Pancreas (tissue), 10 donors: ENCODE data around the gene ROR2. TPM values are rescaled to one million over a fixed set of nuclear protein-coding genes. Genes with fewer than 3 reads are reported as not detected.

Source experiments
- ATAC-seq, 4 donors: fragments of 200-7000 bp; cut with Tn5 transposase; one replicate each; pipeline versions ENCODE4 v1.8.0 to v1.9.1; 2020; ENCODE audit warnings: mild to moderate bottlenecking in 4 of 4, moderate library complexity in 4 of 4
- DNase-seq, 6 donors: peaks; one replicate each; pipeline ENCODE4 v3.0.0-alpha.2; 2020
- FAIRE-seq: peaks from 2 replicates; lab custom pipeline; 2012; peaks lifted over from hg19 to GRCh38; lab: Jason Lieb, UNC
- H3K27ac ChIP-seq, 4 donors: fragments of 200-600 bp; sonication (generic); 1 replicate in 3 of 4; 2 replicates in 1 of 4; pipeline versions ENCODE4 v1.5.0 to v1.8.0; 2020
- H3K27me3 ChIP-seq, 4 donors: fragments of 200-600 bp; one replicate each; pipeline ENCODE4 v1.8.0; 2021
- H3K36me3 ChIP-seq, 3 donors: fragments of 200-600 bp; sonication (generic) in 1 of 3; one replicate each; pipeline versions ENCODE4 v1.5.0 to v1.8.0; 2020 to 2021
- H3K4me1 ChIP-seq, 3 donors: fragments of 200-600 bp; one replicate each; pipeline ENCODE4 v1.8.0; 2021
- H3K4me3 ChIP-seq, 4 donors: fragments of 200-600 bp; sonication (generic) in 2 of 4; one replicate each; pipeline versions ENCODE4 v1.5.0 to v1.8.0; 2020 to 2021
- H3K9me3 ChIP-seq, 4 donors: fragments of 200-600 bp; one replicate each; pipeline ENCODE4 v1.8.0; 2021
- WGBS, 2 donors: extraction: QIAGEN DNeasy Blood & Tissue Kit; methylation state at CpG; one replicate each; pipeline ENCODE4 v1.1.7; 2013; 5-methylcytosine and 5-hydroxymethylcytosine counted together
- intact Hi-C, 3 donors: fragments of 100-400 bp; cut with DNase I; formaldehyde crosslinking; loops; one replicate each; pipeline versions ENCODE4 v1.11.1 to v1.14.2; 2022
- polyA plus RNA-seq, 2 donors: library from polyadenylated mRNA; stranded (reverse); fragments of 200-250 nt; gene quantifications; one replicate each; pipeline ENCODE4 v1.2.3, GENCODE V29; 2013
- total RNA-seq, 6 donors: library from RNA; stranded (reverse); fragmentation: NEBNext Ultra II Directional in 4 of 6; extraction: Animal tissue kit (Norgen Biotek cat#: 25700) in 4 of 6; gene quantifications; one replicate each; pipeline versions ENCODE4 v1.2.1 to v1.2.4, GENCODE V29; 2021 to 2023
- TF ChIP-seq, protein P1 (sequence below), 4 donors: fragments of 200-600 bp; sonication (generic) in 3 of 4; IDR thresholded peaks; one replicate each; pipeline versions ENCODE4 v1.5.0 to v1.8.0; 2021; ENCODE audit warnings: antibody characterized with exemption in 4 of 4
- donor health status: healthy with polysubstance abuse.
- donor health status: DM: no; HTN: no; CAD: no; lungs with moderate emphysema.
- donor health status: DM: no; HTN: no; CAD: no.
- donor health status: control.
- donor health status: control.
- donor health status: Bipolar disorder and iron deficiency.
- donor health status: DM: yes; HTN: yes; CAD: no.
- donor health status: DM: no; HTN: no; CAD: no.
- donor health status: DM: no; HTN: no; CAD: no.
- donor health status: DM: yes; HTN: yes; CAD: no.

ROR2 gene
- total and polyA plus RNA-seq, 8 donors = 0.67 to 6.3 (median 1.2) TPM

DNA sequence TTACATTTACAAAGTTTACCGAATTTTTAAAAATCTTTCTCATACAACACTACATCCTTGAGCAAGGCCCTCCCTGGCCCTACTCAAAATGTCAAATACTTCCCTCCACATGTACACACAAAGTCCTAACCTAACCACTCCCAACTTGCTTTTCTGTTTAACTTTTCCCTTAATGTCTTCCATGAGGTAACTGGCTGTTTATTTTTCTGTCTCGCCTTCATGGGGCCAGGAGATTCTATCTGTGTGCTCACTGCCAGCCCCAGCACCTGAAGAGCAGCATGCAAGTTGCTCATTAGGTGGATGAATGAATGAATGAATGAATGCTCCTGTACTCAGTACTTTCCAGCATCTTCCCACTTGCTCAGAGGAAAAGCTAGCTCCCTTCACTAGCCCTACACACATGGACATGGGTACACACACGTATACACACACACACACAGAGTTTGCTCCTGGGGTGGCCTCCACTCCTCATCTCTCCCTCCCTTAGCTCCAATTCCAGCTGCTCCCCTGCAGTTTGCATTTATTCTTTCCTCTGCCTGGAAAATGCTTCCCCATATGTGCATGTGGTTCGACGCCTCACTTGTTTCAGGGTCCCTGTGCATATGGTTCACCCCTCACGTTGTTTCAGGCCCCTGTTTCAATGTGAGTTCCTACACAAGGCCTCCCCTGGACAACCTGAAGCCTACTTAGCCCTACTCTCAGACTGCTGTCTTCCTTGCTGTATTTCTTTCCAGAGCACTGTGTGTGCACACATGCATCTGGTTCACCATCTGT lies 165.2 kb downstream of the ROR2 start:
- Histone ChIP-seq H3K27ac (no peak overlapping the region), H3K9me3 (no peaks in the 10 kb centered on the region), H3K36me3 (no peaks in the 10 kb centered on the region), H3K4me1 (no peaks in the 10 kb centered on the region), H3K27me3 (no peaks in the 10 kb centered on the region), H3K4me3 (no peak overlapping the region)
- no peak for ATAC-seq
- TF ChIP-seq, protein P1, sequence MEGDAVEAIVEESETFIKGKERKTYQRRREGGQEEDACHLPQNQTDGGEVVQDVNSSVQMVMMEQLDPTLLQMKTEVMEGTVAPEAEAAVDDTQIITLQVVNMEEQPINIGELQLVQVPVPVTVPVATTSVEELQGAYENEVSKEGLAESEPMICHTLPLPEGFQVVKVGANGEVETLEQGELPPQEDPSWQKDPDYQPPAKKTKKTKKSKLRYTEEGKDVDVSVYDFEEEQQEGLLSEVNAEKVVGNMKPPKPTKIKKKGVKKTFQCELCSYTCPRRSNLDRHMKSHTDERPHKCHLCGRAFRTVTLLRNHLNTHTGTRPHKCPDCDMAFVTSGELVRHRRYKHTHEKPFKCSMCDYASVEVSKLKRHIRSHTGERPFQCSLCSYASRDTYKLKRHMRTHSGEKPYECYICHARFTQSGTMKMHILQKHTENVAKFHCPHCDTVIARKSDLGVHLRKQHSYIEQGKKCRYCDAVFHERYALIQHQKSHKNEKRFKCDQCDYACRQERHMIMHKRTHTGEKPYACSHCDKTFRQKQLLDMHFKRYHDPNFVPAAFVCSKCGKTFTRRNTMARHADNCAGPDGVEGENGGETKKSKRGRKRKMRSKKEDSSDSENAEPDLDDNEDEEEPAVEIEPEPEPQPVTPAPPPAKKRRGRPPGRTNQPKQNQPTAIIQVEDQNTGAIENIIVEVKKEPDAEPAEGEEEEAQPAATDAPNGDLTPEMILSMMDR (IDR thresholded peaks at IDR 0.05) = no peak
- intact Hi-C loops = no loop called here
- no peak for FAIRE-seq
- DNase-seq = no peak
- WGBS, 2 donors = 82 to 90% methylated on average over 6 of the region's 6 CpGs

DNA sequence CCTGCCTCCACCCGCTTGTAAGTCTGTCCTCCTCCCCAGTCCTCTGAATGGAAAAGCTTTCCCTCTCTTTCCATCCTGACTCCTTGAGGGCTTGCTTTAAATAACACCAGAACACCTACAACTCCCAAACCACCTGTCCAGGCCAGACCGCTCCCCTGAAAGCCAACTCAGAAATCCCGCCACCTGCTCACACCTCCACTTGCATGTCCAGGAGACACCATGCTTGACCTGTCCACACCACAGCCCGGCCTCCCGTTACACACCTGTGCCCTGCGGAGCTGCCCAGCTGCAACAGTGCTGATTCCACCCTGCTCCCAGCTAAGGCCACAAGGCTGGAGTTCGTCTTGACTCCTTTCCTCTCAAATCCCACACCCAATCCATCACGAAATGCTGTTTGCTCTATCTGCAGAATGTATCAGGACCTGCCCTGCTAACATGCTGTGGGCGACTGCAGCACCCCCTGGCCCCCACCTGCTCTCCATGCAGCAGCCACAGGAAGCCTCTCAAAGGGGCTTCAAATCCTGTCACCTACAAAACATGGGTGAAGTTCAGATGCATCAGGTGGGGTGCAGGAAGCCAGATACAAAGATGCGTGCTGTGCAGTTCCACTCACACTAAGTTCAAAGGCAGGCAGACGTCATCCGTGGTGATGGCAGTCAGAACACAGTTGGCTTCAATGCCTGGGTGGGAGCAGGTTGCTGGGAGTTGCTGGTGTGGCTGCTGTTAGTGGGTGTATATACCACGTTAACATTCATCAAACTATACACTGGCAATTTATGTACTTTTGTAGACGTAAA lies 166.0 kb downstream of the ROR2 start:
- DNase-seq (no peak), FAIRE-seq (no peak), ATAC-seq (no peak)
- TF ChIP-seq, protein P1 (IDR thresholded peaks at IDR 0.05) = no peak
- H3K27me3 ChIP-seq = no peaks in the 10 kb centered on the region
- H3K36me3 ChIP-seq = no peaks in the 10 kb centered on the region
- H3K4me3 ChIP-seq = no peak overlapping the region
- H3K9me3 ChIP-seq = no peaks in the 10 kb centered on the region
- WGBS, 2 donors = 84 to 91% methylated on average over 14 of the region's 14 CpGs
- H3K4me1 ChIP-seq = no peaks in the 10 kb centered on the region
- no peak overlapping the region for H3K27ac ChIP-seq
- intact Hi-C loops = no loop called here

DNA sequence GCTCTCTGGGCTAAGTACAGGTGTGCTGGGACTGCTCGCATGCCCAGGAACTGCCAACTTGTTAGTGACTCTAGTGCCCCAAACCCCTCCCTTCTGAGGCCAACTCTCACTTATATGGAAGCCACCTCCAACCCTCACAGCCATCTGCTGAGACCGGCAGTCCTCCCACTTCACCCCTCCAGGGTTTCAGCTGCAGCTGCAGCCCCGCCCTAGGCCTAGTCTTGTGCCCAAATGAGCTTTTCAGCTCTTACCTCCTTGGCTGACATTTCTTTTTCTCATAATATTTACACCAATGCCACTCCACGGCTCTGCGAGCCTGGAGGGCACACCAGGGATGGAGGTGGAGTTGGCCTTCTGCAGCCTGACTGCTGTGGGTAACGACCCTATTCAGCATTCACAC lies 166.6 kb downstream of the ROR2 start:
- no peak for DNase-seq
- WGBS, 2 donors = 81 to 86% methylated on average over 6 of the region's 6 CpGs
- H3K27ac ChIP-seq = no peak overlapping the region

DNA sequence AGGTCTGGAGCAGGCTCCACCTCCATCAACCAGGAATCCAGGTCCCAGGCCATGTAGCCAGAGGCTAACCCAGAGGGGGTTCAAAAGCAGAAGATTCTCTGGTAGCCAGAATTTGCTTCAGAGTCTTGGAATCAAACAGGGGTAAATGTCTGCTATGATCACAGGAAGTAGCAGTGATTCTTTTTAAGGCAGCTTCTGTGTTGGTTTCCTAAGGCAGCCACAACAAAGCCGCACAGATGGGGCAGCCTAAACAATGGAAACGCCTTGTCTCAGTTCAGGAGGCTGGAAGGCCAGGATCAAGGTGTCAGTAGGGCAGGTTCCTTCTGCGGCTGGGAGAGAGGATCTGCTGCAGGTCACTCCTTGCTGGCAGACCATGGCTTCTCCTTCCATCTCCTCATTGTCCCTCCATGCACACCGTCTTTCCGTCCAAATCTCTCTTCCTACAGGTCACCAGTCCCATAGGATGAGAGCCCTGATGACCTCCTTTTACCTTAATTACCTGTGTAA lies 167.3 kb downstream of the ROR2 start:
- no peak for DNase-seq
- Histone ChIP-seq H3K4me1 (no peaks in the 10 kb centered on the region), H3K9me3 (no peaks in the 10 kb centered on the region), H3K27ac (no peak overlapping the region), H3K36me3 (no peaks in the 10 kb centered on the region), H3K4me3 (no peak overlapping the region), H3K27me3 (no peaks in the 10 kb centered on the region)
- TF ChIP-seq, protein P1 (IDR thresholded peaks at IDR 0.05) = no peak
- 87 to 91% methylated on average over 5 of the region's 5 CpGs for WGBS, 2 donors
- no peak for ATAC-seq
- intact Hi-C loops = no loop called here
- no peak for FAIRE-seq

More for the DNA sequence above, 166.6 kb downstream of the ROR2 start:
- no peak overlapping the region for H3K4me3 ChIP-seq
- no peaks in the 10 kb centered on the region for H3K36me3 ChIP-seq
- ATAC-seq (no peak), FAIRE-seq (no peak)
- H3K4me1 ChIP-seq = no peaks in the 10 kb centered on the region
- TF ChIP-seq, protein P1 (IDR thresholded peaks at IDR 0.05) = no peak
- no peaks in the 10 kb centered on the region for H3K27me3 ChIP-seq
- intact Hi-C loops = no loop called here
- H3K9me3 ChIP-seq = no peaks in the 10 kb centered on the region
